Trophoblast cell (in vitro differentiated cells and primary cell): ENCODE data around the gene PIK3R6.

ENCODE experiments used
- DNase-seq, 2 donors: peaks; one replicate each; pipeline ENCODE4 v3.0.0-alpha.2; 2016
- H2AFZ ChIP-seq: 2 replicates; pipeline ENCODE4 v1.6.1; 2013; ENCODE audit warnings: low read length, moderate library complexity, mild to moderate bottlenecking; ENCODE audit not compliant: insufficient read depth, poor library complexity
- H2AK5ac ChIP-seq: 2 replicates; pipeline ENCODE4 v1.6.1; 2013; ENCODE audit warnings: mild to moderate bottlenecking, low read length
- H2BK120ac ChIP-seq: 2 replicates; pipeline ENCODE4 v1.6.1; 2013; ENCODE audit warnings: low read length, mild to moderate bottlenecking, moderate library complexity; ENCODE audit not compliant: insufficient read depth, poor library complexity
- H2BK12ac ChIP-seq: 2 replicates; pipeline ENCODE4 v1.6.1; 2013; ENCODE audit warnings: mild to moderate bottlenecking, low read length, moderate library complexity
- H2BK5ac ChIP-seq: 2 replicates; pipeline ENCODE4 v1.6.1; 2013; ENCODE audit warnings: low read length, low read depth, moderate library complexity, mild to moderate bottlenecking; ENCODE audit not compliant: poor library complexity
- H3K14ac ChIP-seq: 2 replicates; pipeline ENCODE4 v1.6.1; 2013; ENCODE audit warnings: mild to moderate bottlenecking, low read length
- H3K18ac ChIP-seq: 2 replicates; pipeline ENCODE4 v1.6.1; 2013; ENCODE audit warnings: mild to moderate bottlenecking, low read length
- H3K23ac ChIP-seq: 2 replicates; pipeline ENCODE4 v1.6.1; 2013; ENCODE audit warnings: low read length
- H3K27ac ChIP-seq: 2 replicates; pipeline ENCODE4 v1.5.1; 2013; ENCODE audit warnings: low read depth, mild to moderate bottlenecking, inconsistent platforms, low read length, moderate library complexity
- H3K27me3 ChIP-seq: 2 replicates; pipeline ENCODE4 v1.6.1; 2013; ENCODE audit warnings: inconsistent platforms, mild to moderate bottlenecking, low read length, moderate library complexity; ENCODE audit not compliant: insufficient read depth
- H3K36me3 ChIP-seq, 2 experiments: 1 replicate in 1 of 2; 2 replicates in 1 of 2; pipeline ENCODE4 v1.6.1; 2013; ENCODE audit warnings: low read length in 2 of 2, mild to moderate bottlenecking in 2 of 2, moderate library complexity in 1 of 2; ENCODE audit not compliant: insufficient read depth in 2 of 2, control insufficient read depth in 1 of 2
- H3K4ac ChIP-seq: 2 replicates; pipeline ENCODE4 v1.6.1; 2013; ENCODE audit warnings: low read depth, mild to moderate bottlenecking, low read length, moderate library complexity
- H3K4me1 ChIP-seq, 2 experiments: 1 replicate in 1 of 2; 2 replicates in 1 of 2; pipeline ENCODE4 v1.6.1; 2013; ENCODE audit warnings: low read length in 2 of 2, mild to moderate bottlenecking in 2 of 2, moderate library complexity in 1 of 2; ENCODE audit not compliant: insufficient read depth in 2 of 2, control insufficient read depth in 1 of 2
- H3K4me2 ChIP-seq: 2 replicates; pipeline ENCODE4 v1.6.1; 2013; ENCODE audit warnings: inconsistent platforms, mild to moderate bottlenecking, low read length, moderate library complexity
- H3K4me3 ChIP-seq: 2 replicates; pipeline ENCODE4 v1.5.1; 2013; ENCODE audit warnings: mild to moderate bottlenecking, low read depth, low read length, inconsistent platforms
- H3K79me1 ChIP-seq: one replicate; pipeline ENCODE4 v1.6.1; 2013; ENCODE audit warnings: low read length
- H3K79me2 ChIP-seq: 2 replicates; pipeline ENCODE4 v1.6.1; 2013; ENCODE audit warnings: low read length, mild to moderate bottlenecking; ENCODE audit not compliant: control insufficient read depth, insufficient read depth, poor library complexity
- H3K9ac ChIP-seq: 2 replicates; pipeline ENCODE4 v1.6.1; 2013; ENCODE audit warnings: mild to moderate bottlenecking, low read length
- H3K9me3 ChIP-seq: 2 replicates; pipeline ENCODE4 v1.6.1; 2013; ENCODE audit warnings: low read depth, mild to moderate bottlenecking, control low read depth, inconsistent platforms, low read length; ENCODE audit not compliant: insufficient read depth
- H4K12ac ChIP-seq: 2 replicates; pipeline ENCODE4 v1.6.1; 2013; ENCODE audit warnings: low read depth, mild to moderate bottlenecking, low read length, moderate library complexity
- H4K8ac ChIP-seq: 2 replicates; pipeline ENCODE4 v1.6.1; 2013; ENCODE audit warnings: low read depth, mild to moderate bottlenecking, low read length, moderate library complexity
- H4K91ac ChIP-seq: one replicate; pipeline ENCODE4 v1.6.1; 2013; ENCODE audit warnings: low read depth, mild to moderate bottlenecking, low read length, moderate library complexity
- WGBS: extraction: QIAGEN DNeasy Blood & Tissue Kit; methylation state at CpG from one replicate; pipeline ENCODE4 v1.1.7; 2013; ENCODE audit warnings: missing lambda C conversion rate; ENCODE audit not compliant: insufficient read length, insufficient coverage; ENCODE audit errors: extremely low coverage; 5-methylcytosine and 5-hydroxymethylcytosine counted together

Gene PIK3R6

DNA sequence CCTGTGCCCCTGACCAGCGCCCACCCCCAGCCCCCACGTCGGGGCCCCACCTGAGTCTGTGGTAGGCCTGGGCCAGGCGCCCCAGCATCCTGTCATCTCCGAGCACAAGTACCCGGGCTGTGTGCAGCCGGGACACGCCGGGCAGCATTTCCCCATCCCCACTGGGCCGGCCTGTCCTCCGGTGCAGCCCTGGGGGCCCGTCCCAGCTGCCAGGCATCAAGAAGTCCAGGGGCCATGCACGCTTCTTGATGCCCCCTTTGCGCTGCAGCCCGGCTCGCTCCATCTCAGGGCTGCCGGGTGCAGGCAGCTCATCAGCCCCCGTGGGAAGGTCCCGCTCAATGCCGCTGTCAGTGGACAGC lies 39.0 kb downstream of the PIK3R6 start:
- no peak for DNase-seq
- Histone ChIP-seq H3K9ac (no peak overlapping the region), H3K4me1 (peaks cover 0 to 2% of the 10 kb centered on the region in 2 experiments), H2BK12ac (no peak overlapping the region), H4K91ac (no peak overlapping the region), H2BK120ac (no peak overlapping the region), H3K27me3 (no peaks in the 10 kb centered on the region), H3K14ac (no peak overlapping the region), H3K4me3 (no peak overlapping the region), H3K23ac (no peak overlapping the region), H3K18ac (no peak overlapping the region), H2AFZ (no peak overlapping the region), H3K27ac (no peak overlapping the region), H4K8ac (no peak overlapping the region), H4K12ac (no peak overlapping the region), H3K36me3 (no peaks in the 10 kb centered on the region), H3K4me2 (no peak overlapping the region), H2BK5ac (no peak overlapping the region), H3K9me3 (peaks cover 9% of the 10 kb centered on the region), H3K79me2 (no peaks in the 10 kb centered on the region), H2AK5ac (no peak overlapping the region), H3K79me1 (no peaks in the 10 kb centered on the region), H3K4ac (no peak overlapping the region)
- no CpG with 5 or more reads among the region's 20 CpGs for WGBS

DNA sequence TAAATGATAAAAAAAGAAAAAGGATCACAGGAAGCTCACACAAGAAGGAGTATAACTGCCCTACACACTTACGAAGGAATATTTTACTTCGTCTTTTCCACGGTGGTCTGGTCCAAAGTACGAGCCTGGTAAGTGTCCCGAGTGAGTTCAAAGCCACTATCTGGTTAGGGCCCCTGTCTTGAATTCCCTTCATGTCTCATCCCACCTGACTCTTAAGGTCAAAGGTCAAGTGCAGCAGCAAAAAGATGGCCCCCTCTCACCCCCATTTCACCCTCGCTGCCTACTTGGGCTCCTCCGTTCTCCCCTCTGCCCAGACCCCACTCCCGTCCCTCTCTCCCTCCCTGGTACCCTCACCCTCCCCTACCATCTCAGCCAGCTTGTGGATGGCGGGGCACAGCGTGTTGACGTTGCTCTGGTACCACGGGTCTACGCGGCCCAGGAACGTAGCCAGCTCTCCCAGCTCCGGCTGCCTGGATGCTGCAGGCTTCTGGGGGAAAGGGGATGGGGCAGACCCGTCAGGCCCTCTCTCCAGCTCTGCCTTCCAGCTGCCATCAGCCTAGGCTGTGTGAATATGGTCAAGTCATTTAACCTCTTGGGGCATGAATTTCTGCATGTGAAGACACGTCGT lies 40.6 kb downstream of the PIK3R6 start:
- H3K27ac ChIP-seq: no peak overlapping the region
- no CpG with 5 or more reads among the region's 19 CpGs for WGBS
- H3K9ac ChIP-seq: no peak overlapping the region
- no peak overlapping the region for H3K14ac ChIP-seq
- H3K36me3 ChIP-seq: no peaks in the 10 kb centered on the region
- no peak overlapping the region for H2BK12ac ChIP-seq
- no peak overlapping the region for H4K12ac ChIP-seq
- no peaks in the 10 kb centered on the region for H3K79me2 ChIP-seq
- DNase-seq: no peak
- H3K27me3 ChIP-seq: no peaks in the 10 kb centered on the region
- peaks cover 12% of the 10 kb centered on the region for H3K9me3 ChIP-seq
- H3K4me2 ChIP-seq: no peak overlapping the region
- no peak overlapping the region for H3K23ac ChIP-seq
- H3K18ac ChIP-seq: no peak overlapping the region
- no peak overlapping the region for H2AK5ac ChIP-seq
- H3K4me1 ChIP-seq: no peaks in the 10 kb centered on the region
- no peak overlapping the region for H2AFZ ChIP-seq
- H4K91ac ChIP-seq: no peak overlapping the region
- H4K8ac ChIP-seq: no peak overlapping the region
- H2BK5ac ChIP-seq: no peak overlapping the region
- H3K4ac ChIP-seq: no peak overlapping the region
- no peak overlapping the region for H2BK120ac ChIP-seq
- H3K4me3 ChIP-seq: no peak overlapping the region
- H3K79me1 ChIP-seq: no peaks in the 10 kb centered on the region

- H3K79me2 ChIP-seq: no peaks in the 10 kb centered on the region
- no peak overlapping the region for H2BK120ac ChIP-seq
- no peak overlapping the region for H3K4ac ChIP-seq
- H2AK5ac ChIP-seq: no peak overlapping the region
- no peak overlapping the region for H3K18ac ChIP-seq
- H4K12ac ChIP-seq: no peak overlapping the region
- H3K23ac ChIP-seq: no peak overlapping the region
- H4K8ac ChIP-seq: no peak overlapping the region
- peaks cover 14% of the 10 kb centered on the region for H3K9me3 ChIP-seq
- no peak overlapping the region for H3K9ac ChIP-seq
- H3K36me3 ChIP-seq: no peaks in the 10 kb centered on the region
- no CpG with 5 or more reads among the region's 2 CpGs for WGBS
- H2AFZ ChIP-seq: no peak overlapping the region
- H3K27me3 ChIP-seq: no peaks in the 10 kb centered on the region
- H4K91ac ChIP-seq: no peak overlapping the region
- H3K4me1 ChIP-seq: no peaks in the 10 kb centered on the region
- no peak overlapping the region for H2BK5ac ChIP-seq
- no peak overlapping the region for H3K4me3 ChIP-seq
- H2BK12ac ChIP-seq: no peak overlapping the region
- H3K14ac ChIP-seq: no peak overlapping the region
- no peak overlapping the region for H3K4me2 ChIP-seq
- no peaks in the 10 kb centered on the region for H3K79me1 ChIP-seq
- DNase-seq: no peak
- H3K27ac ChIP-seq: no peak overlapping the region
Observed at GRCh38 chr17:8825802-8826201, 41.7 kb downstream of the PIK3R6 start.

DNA sequence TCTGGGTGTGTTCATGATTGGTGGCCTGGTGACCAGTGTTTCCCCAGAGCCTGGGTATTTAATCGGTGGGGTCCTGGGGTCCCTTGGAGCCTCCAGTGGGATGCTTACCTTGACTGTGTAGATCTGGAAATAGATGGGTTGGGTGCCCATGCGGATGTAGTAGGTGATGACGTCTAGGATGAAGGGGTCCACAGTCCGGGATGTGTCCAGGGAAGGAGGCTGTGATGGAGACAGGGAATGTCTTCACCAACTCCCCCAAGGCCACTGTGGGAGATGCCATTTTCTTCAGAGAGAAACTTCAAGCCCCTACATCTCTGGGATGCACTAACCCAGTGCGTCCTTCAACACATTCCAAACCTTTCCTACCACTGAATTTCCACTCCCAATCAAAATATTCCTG lies 44.2 kb downstream of the PIK3R6 start:
- Histone ChIP-seq H3K27me3 (no peaks in the 10 kb centered on the region), H4K8ac (no peak overlapping the region), H3K14ac (no peak overlapping the region), H3K79me1 (no peaks in the 10 kb centered on the region), H3K23ac (no peak overlapping the region), H2AK5ac (no peak overlapping the region), H2BK12ac (no peak overlapping the region), H3K4me2 (no peak overlapping the region), H4K91ac (no peak overlapping the region), H3K4me3 (no peak overlapping the region), H3K4me1 (no peaks in the 10 kb centered on the region), H2AFZ (no peak overlapping the region), H3K9ac (no peak overlapping the region), H3K18ac (no peak overlapping the region), H3K9me3 (peaks cover 7% of the 10 kb centered on the region), H3K27ac (no peak overlapping the region), H3K79me2 (no peaks in the 10 kb centered on the region), H2BK5ac (no peak overlapping the region), H3K36me3 (no peaks in the 10 kb centered on the region), H2BK120ac (no peak overlapping the region), H4K12ac (no peak overlapping the region), H3K4ac (no peak overlapping the region)
- DNase-seq: no peak
- no CpG with 5 or more reads among the region's 5 CpGs for WGBS
